ENCODE results near the gene RRAD. TPM values are rescaled to one million over a fixed set of nuclear protein-coding genes. Genes with fewer than 3 reads are reported as not detected.
A peak's percentile ranks its signal among the peaks of the same experiment; 100 is the strongest.

The RRAD gene
- total RNA-seq, 1 donor, result 12.5 TPM

- TF ChIP-seq, protein P1, sequence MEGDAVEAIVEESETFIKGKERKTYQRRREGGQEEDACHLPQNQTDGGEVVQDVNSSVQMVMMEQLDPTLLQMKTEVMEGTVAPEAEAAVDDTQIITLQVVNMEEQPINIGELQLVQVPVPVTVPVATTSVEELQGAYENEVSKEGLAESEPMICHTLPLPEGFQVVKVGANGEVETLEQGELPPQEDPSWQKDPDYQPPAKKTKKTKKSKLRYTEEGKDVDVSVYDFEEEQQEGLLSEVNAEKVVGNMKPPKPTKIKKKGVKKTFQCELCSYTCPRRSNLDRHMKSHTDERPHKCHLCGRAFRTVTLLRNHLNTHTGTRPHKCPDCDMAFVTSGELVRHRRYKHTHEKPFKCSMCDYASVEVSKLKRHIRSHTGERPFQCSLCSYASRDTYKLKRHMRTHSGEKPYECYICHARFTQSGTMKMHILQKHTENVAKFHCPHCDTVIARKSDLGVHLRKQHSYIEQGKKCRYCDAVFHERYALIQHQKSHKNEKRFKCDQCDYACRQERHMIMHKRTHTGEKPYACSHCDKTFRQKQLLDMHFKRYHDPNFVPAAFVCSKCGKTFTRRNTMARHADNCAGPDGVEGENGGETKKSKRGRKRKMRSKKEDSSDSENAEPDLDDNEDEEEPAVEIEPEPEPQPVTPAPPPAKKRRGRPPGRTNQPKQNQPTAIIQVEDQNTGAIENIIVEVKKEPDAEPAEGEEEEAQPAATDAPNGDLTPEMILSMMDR (IDR thresholded peaks at IDR 0.05; ENCODE audit: insufficient read depth, low read depth, low read length), result no peak
- no peak for DNase-seq (ENCODE audit: low read depth)
- H3K4me3 ChIP-seq (ENCODE audit: low read depth, low read length), result peak overlapping the region; percentile 17
Measured at GRCh38 chr16:66886914-66887313, 38.4 kb downstream of the RRAD start.

DNA sequence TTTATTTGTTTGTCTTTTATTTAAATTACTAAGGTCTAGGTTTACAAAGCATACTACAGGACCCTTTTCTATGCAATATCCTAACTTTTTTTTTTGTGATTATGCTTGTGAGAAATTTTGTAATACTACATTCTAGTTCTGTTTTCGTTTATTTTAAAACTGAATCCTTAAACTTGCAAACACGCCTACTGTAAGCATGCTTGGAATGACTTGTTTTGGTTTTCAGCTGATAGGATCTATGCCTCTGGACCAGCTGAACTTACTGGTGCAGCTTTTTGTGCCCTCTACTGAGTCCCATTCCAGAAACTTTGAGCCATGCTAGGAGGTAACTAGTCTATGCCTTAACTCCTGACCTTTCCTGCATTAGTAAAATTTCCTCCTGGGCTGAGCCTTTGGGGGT lies 39.0 kb downstream of the RRAD start:
- TF ChIP-seq, protein P1 (IDR thresholded peaks at IDR 0.05; ENCODE audit: insufficient read depth, low read depth, low read length), result no peak
- peak; percentile 64 for DNase-seq (ENCODE audit: low read depth)
- peak overlapping the region; percentile 17 for H3K4me3 ChIP-seq (ENCODE audit: low read depth, low read length)

DNA sequence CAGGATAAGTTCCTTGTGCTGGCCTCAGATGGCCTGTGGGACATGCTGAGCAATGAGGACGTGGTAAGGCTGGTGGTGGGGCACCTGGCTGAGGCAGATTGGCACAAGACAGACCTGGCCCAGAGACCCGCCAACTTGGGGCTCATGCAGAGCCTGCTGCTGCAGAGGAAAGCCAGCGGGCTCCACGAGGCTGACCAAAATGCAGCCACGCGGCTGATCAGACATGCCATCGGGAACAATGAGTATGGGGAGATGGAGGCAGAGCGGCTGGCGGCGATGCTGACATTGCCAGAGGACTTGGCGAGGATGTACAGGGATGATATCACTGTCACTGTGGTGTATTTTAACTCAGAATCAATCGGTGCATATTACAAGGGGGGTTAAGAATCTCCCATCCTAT lies 39.8 kb downstream of the RRAD start:
- DNase-seq (ENCODE audit: low read depth), result no peak
- H3K4me3 ChIP-seq (ENCODE audit: low read depth, low read length), result no peak overlapping the region
- TF ChIP-seq, protein P1 (IDR thresholded peaks at IDR 0.05; ENCODE audit: insufficient read depth, low read depth, low read length), result no peak

DNA sequence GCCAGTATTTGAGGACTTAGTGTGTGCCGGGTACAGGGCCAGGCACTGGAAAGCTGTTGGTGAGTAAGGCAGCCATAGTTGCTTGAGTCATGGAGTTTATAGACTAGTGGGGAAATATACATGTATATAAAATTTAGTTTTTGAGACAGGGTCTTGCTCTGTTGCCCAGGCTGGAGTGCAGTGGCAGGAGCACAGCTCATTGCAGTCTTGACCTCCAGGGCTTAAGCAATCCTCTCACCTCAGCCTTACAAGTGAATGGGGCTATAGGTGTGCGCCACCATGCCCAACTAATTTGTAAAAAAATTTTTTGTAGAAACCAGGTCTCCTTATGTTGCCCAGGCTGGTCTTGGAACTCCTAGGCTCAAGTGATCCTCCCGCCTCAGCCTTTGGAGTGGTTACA lies 42.6 kb downstream of the RRAD start:
- TF ChIP-seq, protein P1 (IDR thresholded peaks at IDR 0.05; ENCODE audit: insufficient read depth, low read depth, low read length), result no peak
- H3K4me3 ChIP-seq (ENCODE audit: low read depth, low read length), result no peak overlapping the region
- DNase-seq (ENCODE audit: low read depth), result no peak

DNA sequence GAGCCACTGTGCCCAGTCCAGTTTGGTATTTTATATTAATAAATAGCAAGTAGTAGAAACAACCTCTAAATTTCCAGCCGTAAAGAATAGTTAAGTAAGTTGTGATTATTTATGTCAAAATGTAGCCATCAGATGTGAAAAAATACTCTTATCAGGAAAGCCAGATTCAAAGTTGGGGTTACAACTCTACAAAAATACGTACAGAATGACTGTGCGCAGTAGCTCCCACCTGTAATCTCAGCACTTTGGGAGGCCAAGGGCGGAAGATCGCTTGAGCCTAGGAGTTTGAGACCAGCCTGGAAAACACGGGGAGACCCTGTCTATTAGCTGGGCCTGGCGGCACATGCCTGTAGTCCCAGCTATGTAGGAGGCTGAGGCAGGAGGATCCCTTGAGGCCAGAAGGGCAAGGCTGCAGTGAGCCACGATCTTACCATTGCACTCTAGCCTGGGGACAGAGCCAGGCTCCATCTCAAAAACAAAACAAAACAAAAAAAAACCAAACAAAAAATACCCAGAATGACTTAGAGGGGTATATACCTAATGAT lies 43.3 kb downstream of the RRAD start:
- no peak for DNase-seq (ENCODE audit: low read depth)
- TF ChIP-seq, protein P1 (IDR thresholded peaks at IDR 0.05; ENCODE audit: insufficient read depth, low read depth, low read length), result no peak
- peak overlapping the region; percentile 72 for H3K4me3 ChIP-seq (ENCODE audit: low read depth, low read length)

DNA sequence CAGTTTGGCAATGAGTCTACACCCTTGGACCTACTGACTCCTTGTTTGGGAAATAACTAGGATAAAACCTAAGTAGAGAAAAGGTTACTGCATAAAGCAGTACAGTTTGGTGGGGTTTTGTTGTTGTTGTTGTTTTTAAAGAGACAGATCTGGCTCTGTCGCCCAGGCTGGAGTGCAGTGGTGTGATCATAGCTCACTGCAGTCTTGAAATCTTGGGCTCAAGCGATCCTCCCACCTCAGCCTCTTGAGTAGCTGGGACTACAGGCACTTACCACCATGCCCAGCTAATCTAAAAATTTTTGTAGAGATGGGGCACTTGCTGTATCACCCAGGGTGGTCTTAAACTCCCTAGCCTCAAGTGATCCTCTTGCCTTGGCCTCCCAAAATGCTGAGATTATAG lies 43.8 kb downstream of the RRAD start:
- DNase-seq (ENCODE audit: low read depth), result no peak
- TF ChIP-seq, protein P1 (IDR thresholded peaks at IDR 0.05; ENCODE audit: insufficient read depth, low read depth, low read length), result no peak
- peak overlapping the region; percentile 72 for H3K4me3 ChIP-seq (ENCODE audit: low read depth, low read length)

- H3K4me3 ChIP-seq (ENCODE audit: low read depth, low read length), result peak overlapping the region; percentile 72
- TF ChIP-seq, protein P1 (IDR thresholded peaks at IDR 0.05; ENCODE audit: insufficient read depth, low read depth, low read length), result no peak
- DNase-seq (ENCODE audit: low read depth), result no peak
Measured at GRCh38 chr16:66881014-66881417, 44.3 kb downstream of the RRAD start.

Data from fibroblast of villous mesenchyme (primary cell).